GM12801 (cell line): Measurements from ENCODE around the gene LMO7.

Source experiments
- TF ChIP-seq, protein P1 (sequence below): IDR thresholded peaks from one replicate; pipeline ENCODE4 v1.5.1; 2011; ENCODE audit warnings: control low read depth; ENCODE audit not compliant: insufficient read length; ENCODE audit errors: extremely low read depth

Gene LMO7

DNA sequence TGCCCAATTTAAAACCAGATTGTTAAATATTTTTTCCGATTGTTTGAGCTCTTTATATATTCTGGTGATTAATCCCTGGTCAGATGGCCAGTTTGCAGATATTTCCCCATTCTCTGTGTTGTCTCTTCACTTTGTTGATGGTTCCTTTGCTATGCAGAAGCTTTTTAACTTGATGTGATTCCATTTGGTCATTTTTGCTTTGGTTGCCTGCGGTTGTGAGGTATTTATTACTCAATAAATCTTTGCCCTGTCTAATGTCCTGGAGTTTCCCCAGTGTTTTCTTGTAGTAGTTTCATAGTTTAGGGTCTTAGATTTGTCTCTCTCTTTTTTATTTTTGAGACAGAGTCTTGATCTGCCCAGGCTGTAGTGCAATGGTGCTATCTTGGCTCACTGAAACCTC lies 23.8 kb upstream of the LMO7 start:
- TF ChIP-seq, protein P1, sequence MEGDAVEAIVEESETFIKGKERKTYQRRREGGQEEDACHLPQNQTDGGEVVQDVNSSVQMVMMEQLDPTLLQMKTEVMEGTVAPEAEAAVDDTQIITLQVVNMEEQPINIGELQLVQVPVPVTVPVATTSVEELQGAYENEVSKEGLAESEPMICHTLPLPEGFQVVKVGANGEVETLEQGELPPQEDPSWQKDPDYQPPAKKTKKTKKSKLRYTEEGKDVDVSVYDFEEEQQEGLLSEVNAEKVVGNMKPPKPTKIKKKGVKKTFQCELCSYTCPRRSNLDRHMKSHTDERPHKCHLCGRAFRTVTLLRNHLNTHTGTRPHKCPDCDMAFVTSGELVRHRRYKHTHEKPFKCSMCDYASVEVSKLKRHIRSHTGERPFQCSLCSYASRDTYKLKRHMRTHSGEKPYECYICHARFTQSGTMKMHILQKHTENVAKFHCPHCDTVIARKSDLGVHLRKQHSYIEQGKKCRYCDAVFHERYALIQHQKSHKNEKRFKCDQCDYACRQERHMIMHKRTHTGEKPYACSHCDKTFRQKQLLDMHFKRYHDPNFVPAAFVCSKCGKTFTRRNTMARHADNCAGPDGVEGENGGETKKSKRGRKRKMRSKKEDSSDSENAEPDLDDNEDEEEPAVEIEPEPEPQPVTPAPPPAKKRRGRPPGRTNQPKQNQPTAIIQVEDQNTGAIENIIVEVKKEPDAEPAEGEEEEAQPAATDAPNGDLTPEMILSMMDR: no peak

DNA sequence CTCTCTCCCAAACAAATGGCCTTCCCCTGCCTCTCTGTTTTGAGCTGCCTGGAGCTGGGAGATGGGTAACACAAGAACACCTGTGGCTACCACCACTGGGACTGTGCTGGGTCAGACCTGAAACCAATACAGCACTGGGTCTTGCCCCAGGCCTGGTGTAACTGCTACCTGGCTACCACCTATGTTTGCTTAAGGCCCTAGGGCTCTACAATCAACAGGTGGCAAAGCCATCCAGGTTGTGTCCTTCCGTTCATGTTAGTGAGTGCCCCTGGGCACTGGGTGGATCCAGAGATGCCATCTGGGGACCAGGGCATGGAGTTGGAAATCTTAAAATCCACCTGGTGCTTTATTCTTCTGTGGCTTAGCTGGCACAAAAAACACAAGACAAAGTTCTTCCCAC lies 18.9 kb upstream of the LMO7 start:
- TF ChIP-seq, protein P1: no peak

DNA sequence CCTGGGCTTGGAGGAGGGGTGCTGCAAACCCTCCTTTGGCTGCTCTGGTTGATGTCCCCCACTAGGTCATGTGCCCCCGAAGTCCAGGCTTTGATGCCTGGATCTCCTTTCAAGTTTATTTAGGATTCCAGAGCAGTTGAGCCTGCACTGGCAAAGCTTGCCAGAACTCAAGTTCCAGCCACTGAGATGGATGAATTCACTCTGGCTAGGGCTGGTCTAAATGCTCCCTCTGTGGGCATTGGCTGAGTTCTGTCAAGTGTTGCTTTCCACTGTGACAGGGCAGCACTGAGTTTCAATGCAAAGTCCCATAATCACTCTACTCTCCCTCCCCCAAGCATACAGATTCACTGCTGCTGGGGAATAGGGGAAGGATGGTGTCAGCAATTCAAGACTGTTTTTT lies 17.8 kb upstream of the LMO7 start:
- TF ChIP-seq, protein P1: no peak

DNA sequence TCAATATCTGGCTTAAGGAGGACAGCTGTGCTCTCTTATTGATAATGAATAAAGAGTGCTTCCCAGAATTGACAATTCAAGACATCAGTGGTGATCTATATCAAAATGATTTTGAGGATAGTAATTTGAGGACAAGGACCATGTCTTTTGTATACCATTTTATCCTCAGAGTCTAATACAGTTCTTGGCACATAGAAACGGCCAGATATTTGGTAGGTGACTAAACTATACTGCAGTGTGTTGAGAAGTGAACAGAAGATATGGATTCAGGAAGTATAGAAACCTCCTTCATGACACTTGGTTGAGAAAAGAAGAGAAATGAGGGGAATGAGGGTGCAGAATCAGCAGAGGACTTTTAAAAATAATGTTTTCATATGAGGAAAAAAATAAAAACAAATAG lies 16.1 kb upstream of the LMO7 start:
- TF ChIP-seq, protein P1: no peak

DNA sequence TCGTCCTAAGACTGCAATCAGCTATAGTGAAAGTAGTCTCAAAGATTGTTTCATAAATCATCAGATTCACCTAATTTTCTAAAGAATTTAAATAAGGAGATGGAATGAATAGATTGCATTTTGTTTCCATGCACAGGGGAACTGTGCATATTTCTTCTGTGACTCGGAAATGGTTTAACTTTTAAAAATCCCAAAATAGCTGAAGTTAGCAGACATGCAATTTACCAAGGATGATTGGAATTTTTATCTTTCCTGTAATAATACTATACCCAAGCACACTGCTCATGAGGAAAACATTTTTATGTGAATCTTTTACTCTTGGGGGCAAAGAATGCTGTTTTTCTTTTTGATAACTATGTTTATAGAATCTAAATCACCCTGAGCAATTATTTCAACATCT lies 15.0 kb upstream of the LMO7 start:
- TF ChIP-seq, protein P1: no peak

GRCh38 chr13:75628801-75629200 lies 7.3 kb upstream of the LMO7 start:
- TF ChIP-seq, protein P1: no peak

GRCh38 chr13:75633285-75633684 lies 2.8 kb upstream of the LMO7 start:
- TF ChIP-seq, protein P1: no peak

GRCh38 chr13:75635101-75635827 lies 866 bp upstream of the LMO7 start:
- TF ChIP-seq, protein P1: no peak
